Midbrain (tissue), 1 donor: ENCODE results near the gene NRXN2.
"Not testable (repeated sequence)": the region's sequence is repeated elsewhere in the genome, so short reads cannot be mapped to it uniquely, and the experiment has no call there.

ENCODE experiments used
- DNase-seq: peaks from one replicate; lab custom pipeline; 2025; lab: John Stamatoyannopoulos, UW

Gene NRXN2

DNA sequence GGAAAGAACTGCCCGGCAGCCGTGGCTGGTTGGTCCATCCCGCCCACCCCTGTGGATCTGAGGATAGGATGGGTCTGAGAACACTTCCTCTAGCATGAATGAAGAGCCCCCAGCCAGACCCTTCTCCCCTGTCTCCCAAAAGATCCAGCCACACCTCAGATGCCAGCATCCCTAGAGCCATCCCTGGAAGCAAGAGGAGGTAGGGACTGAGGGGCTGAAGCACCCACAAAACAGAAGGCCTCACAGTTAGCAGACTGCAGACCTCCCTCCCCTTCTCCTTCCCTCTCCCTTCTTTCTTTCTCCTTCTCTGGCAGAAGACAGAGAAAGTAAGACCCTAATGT is 1.7 kb downstream of the NRXN2 start:
- DNase-seq = no peak

DNA sequence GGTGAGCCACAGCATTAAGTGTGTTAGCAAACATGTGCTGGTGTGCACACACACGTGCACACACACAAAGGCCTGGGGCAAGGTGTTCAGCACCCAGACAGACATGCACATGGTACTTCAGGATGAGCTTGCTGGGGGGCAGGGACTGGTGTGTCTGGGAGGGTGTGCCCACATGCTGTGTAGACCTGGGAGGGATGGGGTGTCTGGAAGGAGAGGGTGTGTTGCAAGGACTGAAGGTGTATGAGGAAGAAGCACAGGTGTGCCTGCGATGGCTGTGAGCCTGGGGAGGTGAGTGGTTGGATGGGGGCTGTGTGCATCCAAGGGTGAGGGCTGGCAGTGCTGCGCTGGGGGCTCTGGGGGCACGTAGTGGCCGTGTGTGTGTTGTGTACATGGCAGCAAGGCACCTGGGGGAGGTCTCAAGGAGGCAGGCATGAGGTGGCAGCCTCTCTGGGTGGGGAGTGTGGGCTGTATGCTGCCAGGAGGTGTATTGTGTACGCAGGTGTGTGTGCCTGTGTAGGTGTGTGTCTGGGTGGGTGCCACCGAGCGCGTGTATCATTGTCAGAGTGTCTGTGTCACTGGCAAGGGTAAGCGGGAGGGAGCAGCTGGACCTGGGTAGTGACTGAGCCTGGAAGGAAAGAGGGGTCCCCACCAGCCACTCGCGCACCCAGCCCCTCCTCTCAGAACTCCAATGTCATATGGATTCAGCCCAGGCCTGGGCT is 2.2 kb downstream of the NRXN2 start:
- DNase-seq = no peak

GRCh38 chr11:64720167-64720566 is 2.8 kb downstream of the NRXN2 start:
- DNase-seq = no peak

- DNase-seq = no peak
Observed at GRCh38 chr11:64719406-64719805, 3.6 kb downstream of the NRXN2 start.

DNA sequence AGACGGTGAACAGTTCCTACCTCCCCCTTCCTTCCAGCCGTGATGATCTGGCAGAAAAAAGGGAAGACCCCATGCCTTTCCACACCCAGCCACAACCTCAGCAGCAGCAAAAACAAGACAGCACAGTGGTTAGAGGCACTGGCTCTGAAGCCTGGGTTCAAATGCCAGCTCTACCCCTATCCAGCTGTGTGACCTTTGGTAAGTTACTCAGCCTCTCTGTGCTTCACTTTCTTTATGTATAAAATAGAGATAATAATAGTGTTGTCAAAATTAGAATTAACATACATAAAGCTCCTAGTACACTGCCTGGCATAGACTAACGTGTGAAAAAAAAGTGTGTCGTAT is 4.2 kb downstream of the NRXN2 start:
- DNase-seq = no peak

DNA sequence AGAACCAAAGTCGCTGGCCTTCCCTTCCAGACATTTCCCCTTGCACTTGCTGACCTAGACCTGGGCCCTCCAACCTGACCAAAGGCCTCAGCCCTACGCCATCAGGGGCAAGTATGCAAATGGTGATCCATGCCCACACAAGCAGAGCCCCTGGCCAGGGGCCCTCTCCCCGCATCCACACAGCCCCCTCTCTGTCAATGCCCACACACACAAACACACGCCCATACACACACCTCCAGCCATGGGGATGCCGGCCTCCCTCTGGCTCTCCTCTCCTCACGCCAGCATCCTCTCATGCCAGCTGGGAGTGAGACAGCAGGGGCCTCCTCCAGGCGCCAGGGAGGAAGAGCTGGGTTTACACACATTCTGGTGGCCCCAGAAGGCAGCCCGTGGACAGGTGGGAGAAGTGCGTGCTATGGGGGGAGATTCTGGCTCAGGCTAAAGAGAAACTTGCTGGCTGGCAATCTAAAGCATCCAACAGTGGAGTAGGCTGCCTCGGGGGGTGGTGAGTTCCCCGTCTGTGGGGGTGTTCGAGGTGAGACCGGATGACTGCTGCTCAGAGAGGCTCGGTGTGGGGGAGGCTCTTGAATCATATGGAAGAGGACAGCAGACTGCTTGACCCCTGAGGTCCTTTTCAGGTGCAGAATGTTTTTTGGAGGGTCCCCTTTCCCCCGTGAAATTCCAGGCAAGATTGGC is 4.8 kb downstream of the NRXN2 start:
- DNase-seq = no peak

DNA sequence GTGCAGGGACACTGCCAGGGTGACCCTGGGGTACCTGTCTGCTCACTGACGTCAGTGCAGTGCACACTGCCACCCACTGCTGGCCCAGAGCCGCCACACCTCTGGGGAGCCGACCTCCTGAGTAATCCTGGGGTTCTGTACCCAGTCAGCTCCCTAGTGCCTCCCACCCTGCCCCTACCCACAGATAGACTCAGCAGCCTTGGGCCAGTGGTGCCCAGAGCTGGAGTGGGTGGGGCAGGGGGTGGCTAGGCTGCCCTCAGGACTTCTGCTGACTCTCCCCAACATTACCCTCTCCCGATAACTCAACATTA is 5.8 kb downstream of the NRXN2 start:
- DNase-seq = no peak

- no peak for DNase-seq
Observed at GRCh38 chr11:64716473-64717267, 6.3 kb downstream of the NRXN2 start.

DNA sequence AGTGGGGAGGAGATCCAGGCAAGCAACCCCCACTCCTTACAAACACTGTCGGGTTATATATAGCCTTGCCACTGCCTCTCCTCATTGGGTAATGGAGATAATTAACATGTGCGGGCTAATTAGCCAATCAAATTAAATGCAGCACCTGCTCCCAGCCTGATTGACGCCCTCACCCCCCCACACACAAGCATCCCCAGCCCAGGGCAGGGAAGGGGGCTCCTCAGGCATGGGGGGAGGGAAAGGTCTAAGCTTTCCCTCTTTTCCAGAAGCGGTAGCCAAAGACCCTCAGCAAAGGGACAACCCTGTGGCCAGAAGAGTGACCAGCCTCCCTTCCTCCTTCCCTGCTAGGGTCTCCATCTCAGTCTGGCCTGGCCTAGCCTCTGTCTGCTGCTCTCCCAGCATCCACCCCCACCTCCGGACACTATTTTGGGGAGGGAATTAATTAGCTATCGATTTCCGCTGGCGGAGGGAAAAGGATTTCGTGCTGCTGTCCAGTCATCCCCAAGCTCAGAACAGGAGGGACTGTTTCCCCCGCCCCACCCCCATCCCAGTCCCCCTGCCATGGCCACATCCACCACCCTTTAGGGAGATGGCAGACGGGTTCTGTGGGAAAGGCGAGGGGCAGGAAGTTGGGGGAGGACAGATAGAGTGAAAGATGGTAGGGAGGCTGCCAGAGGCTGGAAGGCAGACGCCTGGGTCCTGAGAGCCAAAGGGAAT is 7.1 kb downstream of the NRXN2 start:
- no peak for DNase-seq

- DNase-seq = no peak
Observed at GRCh38 chr11:64715110-64715509, 7.9 kb downstream of the NRXN2 start.

GRCh38 chr11:64714666-64715065 is 8.3 kb downstream of the NRXN2 start:
- DNase-seq = no peak

GRCh38 chr11:64713781-64714363 is 9.1 kb downstream of the NRXN2 start:
- no peak for DNase-seq

- DNase-seq = no peak
Observed at GRCh38 chr11:64713016-64713707, 9.8 kb downstream of the NRXN2 start.

DNA sequence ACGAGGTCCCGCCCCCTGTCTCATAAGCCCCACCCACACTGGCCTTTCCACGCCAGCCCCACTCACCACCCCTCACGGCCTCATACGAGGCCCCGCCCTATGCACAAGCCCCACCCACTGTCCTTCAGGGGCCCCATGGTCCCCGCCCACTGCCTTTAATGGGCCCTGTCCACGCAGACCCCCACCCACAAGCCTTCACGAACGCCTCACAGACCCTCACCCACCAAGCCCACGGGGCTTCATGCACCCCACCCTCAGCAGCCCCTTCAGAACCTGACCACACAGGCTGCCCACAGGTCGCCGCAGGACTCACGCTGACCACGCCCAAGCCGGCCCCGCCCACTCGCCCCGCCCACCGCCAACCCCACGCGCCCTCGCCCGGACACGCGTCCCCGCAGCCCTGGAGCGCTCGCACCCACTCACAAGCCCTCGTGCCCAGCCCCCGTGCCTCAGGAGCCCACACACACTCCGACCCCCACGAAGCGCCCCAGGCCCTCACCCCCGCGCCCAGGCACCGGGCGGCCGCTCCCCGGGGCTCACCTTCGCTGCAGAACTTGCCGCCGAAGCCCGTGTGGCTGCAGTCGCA is 10.5 kb downstream of the NRXN2 start:
- DNase-seq = no peak

DNA sequence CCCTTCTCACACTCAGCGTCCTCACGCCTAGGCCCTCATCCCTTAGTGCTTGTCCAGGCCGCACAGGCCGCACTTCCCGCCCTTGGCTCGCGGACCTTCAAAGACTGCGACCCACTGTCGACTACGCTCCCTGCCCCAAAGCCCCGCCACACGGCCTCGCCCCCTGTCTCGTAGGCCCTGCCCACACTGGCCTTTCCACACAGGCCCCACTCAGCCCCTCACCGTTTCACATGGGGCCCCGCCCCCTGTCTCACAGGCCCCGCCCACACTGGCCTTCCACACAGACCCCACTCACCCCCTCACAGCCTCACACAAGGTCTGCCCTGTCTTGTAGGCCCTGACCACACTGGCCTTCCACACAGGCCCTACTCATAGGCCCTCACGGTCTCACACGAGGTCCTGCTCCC is 11.0 kb downstream of the NRXN2 start:
- no peak for DNase-seq

GRCh38 chr11:64711138-64711955 is 11.7 kb downstream of the NRXN2 start:
- DNase-seq = no peak

GRCh38 chr11:64710418-64711137 is 12.4 kb downstream of the NRXN2 start:
- no peak for DNase-seq

- DNase-seq = no peak
Observed at GRCh38 chr11:64705501-64705900, 17.5 kb downstream of the NRXN2 start.

DNA sequence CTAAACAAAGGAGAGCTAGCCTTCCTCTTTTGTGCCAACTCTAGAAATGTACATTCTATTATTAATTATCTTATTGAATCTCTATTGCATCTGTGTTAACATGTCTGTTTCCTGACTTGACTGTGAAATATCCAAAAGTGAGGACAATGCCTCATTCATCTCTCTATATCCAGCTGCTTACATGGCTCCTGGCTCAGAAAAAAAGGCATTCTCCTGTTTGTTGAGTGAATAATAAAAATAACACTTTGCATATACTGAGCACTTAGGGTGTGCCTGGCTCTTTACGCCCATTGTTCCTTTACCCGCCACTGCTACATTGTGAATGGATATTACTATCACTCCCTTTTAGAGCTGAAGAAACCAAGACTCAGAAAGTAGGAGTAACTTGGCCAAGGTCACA is 19.9 kb downstream of the NRXN2 start:
- no peak for DNase-seq

GRCh38 chr11:64701956-64702355 is 21.0 kb downstream of the NRXN2 start:
- DNase-seq = not testable (repeated sequence)
